Colonic mucosa (tissue), 4 donors: Measurements from ENCODE around the gene HYAL4. TPM values are rescaled to one million over a fixed set of nuclear protein-coding genes. Genes with fewer than 3 reads are reported as not detected.
"Not testable (repeated sequence)": the region's sequence is repeated elsewhere in the genome, so short reads cannot be mapped to it uniquely, and the experiment has no call there.

Source experiments
- DNase-seq: peaks from one replicate; pipeline ENCODE4 v3.0.0-alpha.2; 2020
- H3K27ac ChIP-seq: fragments of 200-600 bp; one replicate; pipeline ENCODE4 v1.8.0; 2021
- H3K27me3 ChIP-seq: fragments of 200-600 bp; one replicate; pipeline ENCODE4 v1.8.0; 2021
- H3K36me3 ChIP-seq: fragments of 200-600 bp; one replicate; pipeline ENCODE4 v1.8.0; 2021
- H3K4me1 ChIP-seq: fragments of 200-600 bp; one replicate; pipeline ENCODE4 v1.8.0; 2021; ENCODE audit warnings: mild to moderate bottlenecking
- H3K4me3 ChIP-seq: fragments of 200-600 bp; one replicate; pipeline ENCODE4 v1.8.0; 2021
- H3K9ac ChIP-seq, 2 donors: one replicate each; pipeline ENCODE4 v1.7.0; 2013; ENCODE audit warnings: control low read depth in 2 of 2, low read depth in 2 of 2, low read length in 2 of 2
- H3K9me3 ChIP-seq: fragments of 200-600 bp; one replicate; pipeline ENCODE4 v1.8.0; 2021
- CTCF ChIP-seq: fragments of 200-600 bp; IDR thresholded peaks from one replicate; pipeline ENCODE4 v1.8.0; 2022; ENCODE audit warnings: antibody characterized with exemption, mild to moderate bottlenecking
- intact Hi-C: fragments of 100-400 bp; cut with DNase I; formaldehyde crosslinking; loops from one replicate; pipeline ENCODE4 v1.14.1; 2022
- total RNA-seq, 2 donors: library from RNA; stranded (reverse); fragmentation: NEBNext Ultra II Directional in 1 of 2; extraction: Animal tissue kit (Norgen Biotek cat#: 25700) in 1 of 2; gene quantifications; one replicate each; pipeline ENCODE4 v1.2.1, GENCODE V29; 2021
- donor health status: healthy.
- donor health status: DM: no; HTN: no; CAD: no.
- donor health status: DM: no; HTN: no; CAD: no.

The HYAL4 gene
- total RNA-seq, 2 donors from 2014 or later: not detected

GRCh38 chr7:123802249-123802648 lies 42.7 kb upstream of the HYAL4 start:
- Histone ChIP-seq H3K4me3 (no peak overlapping the region), H3K4me1 (peaks cover 4% of the 10 kb centered on the region), H3K27ac (no peak overlapping the region), H3K9ac (no peak overlapping the region), H3K27me3 (no peaks in the 10 kb centered on the region), H3K9me3 (no peaks in the 10 kb centered on the region), H3K36me3 (no peaks in the 10 kb centered on the region)
- intact Hi-C loops: no loop called here
- no peak for TF ChIP-seq CTCF
- no peak for DNase-seq

DNA sequence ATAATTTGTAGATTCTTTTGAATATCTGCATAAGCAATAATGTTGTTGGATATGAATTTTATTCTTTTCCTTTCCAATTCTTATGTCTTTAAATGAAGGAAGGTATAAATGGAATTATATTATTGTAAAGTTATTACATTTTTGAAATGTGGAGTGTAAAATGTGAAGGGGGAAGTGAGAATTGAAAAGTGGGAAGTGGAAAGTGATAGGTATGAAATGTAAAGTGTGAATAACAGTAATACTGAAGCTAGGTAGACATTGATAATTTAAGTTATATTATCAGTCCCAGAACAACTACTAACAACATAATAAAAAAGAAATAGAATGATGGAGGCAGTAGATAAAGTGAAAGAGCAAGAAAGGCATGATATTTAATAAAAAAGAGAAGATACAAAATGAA lies 39.7 kb upstream of the HYAL4 start:
- Histone ChIP-seq H3K36me3 (no peaks in the 10 kb centered on the region), H3K4me3 (no peak overlapping the region), H3K4me1 (no peaks in the 10 kb centered on the region), H3K27me3 (no peaks in the 10 kb centered on the region), H3K9me3 (no peaks in the 10 kb centered on the region), H3K9ac (no peak overlapping the region), H3K27ac (no peak overlapping the region)
- intact Hi-C loops: loop anchor here (5.0 kb wide), 1 partner anchor 57 kb away; no protein-coding TSS in a partner anchor
- DNase-seq: no peak
- TF ChIP-seq CTCF: no peak

- H3K27ac ChIP-seq: no peak overlapping the region
- H3K9ac ChIP-seq: no peak overlapping the region
- no peaks in the 10 kb centered on the region for H3K4me1 ChIP-seq
- no peak for DNase-seq
- intact Hi-C loops: loop anchor here (5.0 kb wide), 1 partner anchor 53 kb away; no protein-coding TSS in a partner anchor
- H3K27me3 ChIP-seq: no peaks in the 10 kb centered on the region
- no peak overlapping the region for H3K4me3 ChIP-seq
- no peak for TF ChIP-seq CTCF
- H3K9me3 ChIP-seq: no peaks in the 10 kb centered on the region
- no peaks in the 10 kb centered on the region for H3K36me3 ChIP-seq
These were observed 35.5 kb upstream of the HYAL4 start for GRCh38 chr7:123809471-123809870.

GRCh38 chr7:123811056-123811455 lies 33.9 kb upstream of the HYAL4 start:
- Histone ChIP-seq H3K9me3 (no peaks in the 10 kb centered on the region), H3K4me1 (no peaks in the 10 kb centered on the region), H3K27me3 (no peaks in the 10 kb centered on the region), H3K27ac (no peak overlapping the region), H3K4me3 (no peak overlapping the region), H3K9ac (no peak overlapping the region), H3K36me3 (no peaks in the 10 kb centered on the region)
- DNase-seq: no peak
- TF ChIP-seq CTCF: no peak
- intact Hi-C loops: no loop called here

DNA sequence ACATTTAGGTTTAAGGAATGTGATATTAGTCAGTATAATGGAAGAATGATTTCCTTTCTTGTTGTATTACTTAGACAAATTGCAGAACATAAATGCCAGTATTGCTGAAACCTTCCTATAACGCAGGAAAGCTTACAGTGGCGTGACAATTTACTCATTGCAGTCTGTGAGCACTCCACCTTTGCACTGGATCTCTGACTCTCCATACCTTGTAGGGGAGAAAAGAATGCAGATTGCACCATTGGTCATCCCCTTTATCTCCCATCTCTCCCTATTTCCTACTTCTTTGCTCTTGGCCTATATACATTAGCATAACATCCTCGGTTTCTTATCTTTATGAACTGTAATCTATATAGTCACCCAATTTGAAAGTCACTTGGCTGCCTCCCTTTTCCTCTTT lies 28.1 kb upstream of the HYAL4 start:
- Histone ChIP-seq H3K27me3 (no peaks in the 10 kb centered on the region), H3K4me3 (no peak overlapping the region), H3K36me3 (no peaks in the 10 kb centered on the region), H3K4me1 (no peaks in the 10 kb centered on the region), H3K9me3 (no peaks in the 10 kb centered on the region), H3K9ac (no peak overlapping the region), H3K27ac (no peak overlapping the region)
- no peak for DNase-seq
- intact Hi-C loops: no loop called here
- no peak for TF ChIP-seq CTCF

- H3K9ac ChIP-seq: no peak overlapping the region
- no peaks in the 10 kb centered on the region for H3K36me3 ChIP-seq
- H3K4me1 ChIP-seq: no peaks in the 10 kb centered on the region
- intact Hi-C loops: no loop called here
- H3K4me3 ChIP-seq: no peak overlapping the region
- no peak overlapping the region for H3K27ac ChIP-seq
- no peaks in the 10 kb centered on the region for H3K9me3 ChIP-seq
- H3K27me3 ChIP-seq: no peaks in the 10 kb centered on the region
- no peak for DNase-seq
- no peak for TF ChIP-seq CTCF
These were observed 26.0 kb upstream of the HYAL4 start for GRCh38 chr7:123819001-123819400.

DNA sequence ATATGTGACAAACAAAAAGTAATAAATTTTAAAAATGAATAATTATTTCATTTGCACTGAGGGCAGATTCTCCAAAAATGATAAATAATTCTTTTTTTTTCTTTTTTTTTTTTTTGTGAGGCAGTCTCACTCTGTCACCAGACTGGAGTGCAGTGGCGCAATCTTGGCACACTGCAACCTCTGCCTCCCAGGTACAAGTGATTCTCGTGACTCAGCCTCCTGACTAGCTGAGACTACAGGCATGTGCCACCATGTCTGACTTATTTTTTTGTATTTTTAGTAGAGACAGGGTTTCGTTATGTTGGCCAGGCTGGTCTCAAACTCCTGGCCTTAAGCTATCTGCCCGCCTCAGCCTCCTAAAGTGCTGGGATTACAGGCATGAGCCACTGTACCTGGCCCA lies 25.2 kb upstream of the HYAL4 start:
- H3K4me1 ChIP-seq, DNase-seq, H3K9ac ChIP-seq, intact Hi-C loops, H3K27me3 ChIP-seq, H3K36me3 ChIP-seq, H3K27ac ChIP-seq, H3K9me3 ChIP-seq, H3K4me3 ChIP-seq: not testable (repeated sequence)
